ENCODE results near the gene PTGES2. TPM values are rescaled to one million over a fixed set of nuclear protein-coding genes. Genes with fewer than 3 reads are reported as not detected.

Gene PTGES2
- total and polyA plus RNA-seq, 2 of the 13 experiments (the other 11 are each of a cell fraction or from before 2014, with no cell fraction given): 63.7 to 79.8 TPM

GRCh38 chr9:128098297-128099230, 29.0 kb downstream of the PTGES2 start (continued):
- TF ChIP-seq GLI4 (CRISPR knock-in tag; IDR thresholded peaks at IDR 0.05; ENCODE audit: borderline replicate concordance): 0 out of 2 replicates have a peak, but pooled peaks have one; percentile 28
- TF ChIP-seq ZNF362 (CRISPR knock-in tag; IDR thresholded peaks at IDR 0.05; ENCODE audit: borderline replicate concordance): peak; percentile 89
- 0 out of 2 replicates have a peak, but pooled peaks have one; percentile 32 for TF ChIP-seq ZFP62 (CRISPR knock-in tag; IDR thresholded peaks at IDR 0.05)
- no peak for TF ChIP-seq ZNF337 (CRISPR knock-in tag; IDR thresholded peaks at IDR 0.05; ENCODE audit: borderline replicate concordance, low read depth)
- no peak for TF ChIP-seq IRF2 (CRISPR knock-in tag; IDR thresholded peaks at IDR 0.05)
- TF ChIP-seq RNF219 (CRISPR knock-in tag; IDR thresholded peaks at IDR 0.05): no peak
- no peak for TF ChIP-seq CTCF (CRISPR knock-in tag; IDR thresholded peaks at IDR 0.05)
- TF ChIP-seq ZSCAN21 (CRISPR knock-in tag; IDR thresholded peaks at IDR 0.05; ENCODE audit: borderline replicate concordance): no peak; the same call in 1 of the 2 replicates
- TF ChIP-seq RBFOX2 (IDR thresholded peaks at IDR 0.05; ENCODE audit: low read depth, low read length): peak; percentile 61; the same call in 1 of the 2 replicates
- peak; percentile 17; the same call in 1 of the 2 replicates for TF ChIP-seq ZMYM2 (CRISPR knock-in tag; IDR thresholded peaks at IDR 0.05)
- TF ChIP-seq ZNF619 (CRISPR knock-in tag; IDR thresholded peaks at IDR 0.05): no peak
- TF ChIP-seq CREM (IDR thresholded peaks at IDR 0.05): peak; percentile 90
- TF ChIP-seq CREM (CRISPR knock-in tag; IDR thresholded peaks at IDR 0.05): no peak
- TF ChIP-seq DNMT1 (CRISPR knock-in tag; IDR thresholded peaks at IDR 0.05): no peak
- no peak for TF ChIP-seq ZFP36L2 (CRISPR knock-in tag; IDR thresholded peaks at IDR 0.05)
- TF ChIP-seq SP5 (CRISPR knock-in tag; IDR thresholded peaks at IDR 0.05; ENCODE audit: borderline replicate concordance, low read depth): 0 out of 2 replicates have a peak, but pooled peaks have one; percentile 21
- TF ChIP-seq ZNF326 (CRISPR knock-in tag; IDR thresholded peaks at IDR 0.05; ENCODE audit: borderline replicate concordance): no peak
- TF ChIP-seq HNF4G (IDR thresholded peaks at IDR 0.05; ENCODE audit: borderline replicate concordance, low read depth, low read length): peak; percentile 63; the same call in 1 of the 2 replicates
- TF ChIP-seq HNF4G (CRISPR knock-in tag; IDR thresholded peaks at IDR 0.05; ENCODE audit: borderline replicate concordance, low read depth): peak; percentile 47; the same call in 1 of the 2 replicates
- TF ChIP-seq MTA3 (CRISPR knock-in tag; IDR thresholded peaks at IDR 0.05): no peak
- TF ChIP-seq MIXL1 (CRISPR knock-in tag; IDR thresholded peaks at IDR 0.05): peak; percentile 11; the same call in 1 of the 2 replicates
- no peak for TF ChIP-seq ZNF317 (CRISPR knock-in tag; IDR thresholded peaks at IDR 0.05)
